MCF 10A (cell line): ENCODE data around the gene ARRDC1. TPM values are rescaled to one million over a fixed set of nuclear protein-coding genes. Genes with fewer than 3 reads are reported as not detected.
A peak's percentile ranks its signal among the peaks of the same experiment; 100 is the strongest.

ENCODE experiments used
- BruUV-seq: library from RNA; stranded (reverse); fragments of 400-500 nt; replicated peaks from 2 replicates; lab custom pipeline; 2021; lab: Mats Ljungman, UMichigan
- CTCF ChIA-PET: fragments of 300-600 bp; sonication (Branson Sonifier 250); formaldehyde crosslinking; extraction: SDS; loops from one replicate; lab custom pipeline; 2021; ENCODE audit warnings: antibody characterized with exemption, inconsistent platforms; lab: Yijun Ruan, JAX
- POLR2A ChIA-PET: fragments of 300-600, 350-650 bp; sonication (Branson Sonifier 250); formaldehyde crosslinking; extraction: SDS; loops from one replicate; lab custom pipeline; 2020; ENCODE audit warnings: antibody characterized with exemption, inconsistent platforms; lab: Yijun Ruan, JAX
- DNase-seq: peaks from one replicate; pipeline ENCODE4 v3.0.0-alpha.2; 2018; ENCODE audit not compliant: unreplicated experiment
- H3K27ac Mint-ChIP-seq: one replicate; pipeline ENCODE4 v1.8.0; 2022; ENCODE audit warnings: mild to moderate bottlenecking, low read depth, mixed read lengths; ENCODE audit not compliant: unreplicated experiment
- H3K27me3 Mint-ChIP-seq: one replicate; pipeline ENCODE4 v1.8.0; 2022; ENCODE audit warnings: mixed read lengths; ENCODE audit not compliant: insufficient read depth, unreplicated experiment
- H3K36me3 Mint-ChIP-seq: one replicate; pipeline ENCODE4 v1.8.0; 2022; ENCODE audit warnings: mild to moderate bottlenecking, moderate library complexity, mixed read lengths; ENCODE audit not compliant: insufficient read depth, unreplicated experiment
- H3K4me1 Mint-ChIP-seq: one replicate; pipeline ENCODE4 v1.8.0; 2022; ENCODE audit warnings: mixed read lengths; ENCODE audit not compliant: insufficient read depth, unreplicated experiment
- H3K4me3 Mint-ChIP-seq: one replicate; pipeline ENCODE4 v1.8.0; 2022; ENCODE audit warnings: mild to moderate bottlenecking, moderate library complexity, mixed read lengths; ENCODE audit not compliant: unreplicated experiment
- H3K9me3 Mint-ChIP-seq: one replicate; pipeline ENCODE4 v1.8.0; 2022; ENCODE audit warnings: mixed read lengths; ENCODE audit not compliant: unreplicated experiment
- CTCF ChIP-seq: fragments of 200-600 bp; IDR thresholded peaks from one replicate; pipeline ENCODE4 v1.8.0; 2022; ENCODE audit warnings: antibody characterized with exemption, mild to moderate bottlenecking; ENCODE audit not compliant: unreplicated experiment
- intact Hi-C: fragments of 100-400 bp; cut with micrococcal nuclease; formaldehyde crosslinking; loops from 2 replicates; pipeline ENCODE4 v1.14.1; 2022
- total RNA-seq: library from RNA; stranded (reverse); gene quantifications from 2 replicates; pipeline ENCODE4 v1.2.3, GENCODE V29; 2022

The ARRDC1 gene
- total RNA-seq, 1 experiment from 2014 or later: 125 TPM

- H3K4me1 Mint-ChIP-seq: peaks cover 31% of the 10 kb centered on the region
- H3K27ac Mint-ChIP-seq: peak overlapping the region; percentile 96
- H3K4me3 Mint-ChIP-seq: peak overlapping the region; percentile 72
- POLR2A ChIA-PET: interaction anchor here (0.6 to 3.0 kb wide), 10 partner anchors 9 to 556 kb away, joined by 3 to 16 read pairs (median 6); partner anchors contain the start of genes DPH7, MRPL41, TUBB4B and ZMYND19
- no peak for TF ChIP-seq CTCF
- BruUV-seq: no TSS peak
- peak; percentile 94 for DNase-seq
- H3K27me3 Mint-ChIP-seq: no peaks in the 10 kb centered on the region
- peaks cover 75% of the 10 kb centered on the region for H3K36me3 Mint-ChIP-seq
- H3K9me3 Mint-ChIP-seq: no peaks in the 10 kb centered on the region
- CTCF ChIA-PET: no interaction called here
- intact Hi-C loops: loop anchor here (5.0 to 10.0 kb wide), 2 partner anchors 35 to 57 kb away; partner anchors contain the start of genes DPH7, MRPL41 and PNPLA7
These were observed 6.4 kb downstream of the ARRDC1 start for GRCh38 chr9:137611623-137612609.

GRCh38 chr9:137612741-137613142 is 7.3 kb downstream of the ARRDC1 start:
- no peak for DNase-seq
- TSS peak; percentile 52 for BruUV-seq
- Mint-ChIP-seq H3K9me3 (no peaks in the 10 kb centered on the region), H3K4me1 (peaks cover 29% of the 10 kb centered on the region), H3K27ac (peak overlapping the region; percentile 96), H3K27me3 (no peaks in the 10 kb centered on the region), H3K36me3 (peaks cover 83% of the 10 kb centered on the region), H3K4me3 (peak overlapping the region; percentile 72)
- ChIA-PET POLR2A (interaction anchor here (0.7 to 3.0 kb wide), 8 partner anchors 10 to 60 kb away, joined by 3 to 16 read pairs (median 6); partner anchors contain the start of genes DPH7, MRPL41 and ZMYND19), CTCF (no interaction called here)
- intact Hi-C loops: loop anchor here (5.0 to 10.0 kb wide), 2 partner anchors 35 to 58 kb away; partner anchors contain the start of genes DPH7, MRPL41 and PNPLA7
- TF ChIP-seq CTCF: no peak

GRCh38 chr9:137613259-137613658 is 7.8 kb downstream of the ARRDC1 start:
- TF ChIP-seq CTCF: no peak
- Mint-ChIP-seq H3K4me1 (peaks cover 31% of the 10 kb centered on the region), H3K4me3 (peak overlapping the region; percentile 72), H3K36me3 (peaks cover 85% of the 10 kb centered on the region), H3K27me3 (no peaks in the 10 kb centered on the region), H3K27ac (peak overlapping the region; percentile 96), H3K9me3 (no peaks in the 10 kb centered on the region)
- DNase-seq: no peak
- no TSS peak for BruUV-seq
- POLR2A ChIA-PET: interaction anchor here (0.6 to 1.7 kb wide), 4 partner anchors 22 to 61 kb away, joined by 3 to 13 read pairs (median 4); partner anchors contain the start of gene MRPL41
- CTCF ChIA-PET: no interaction called here
- intact Hi-C loops: loop anchor here (5.0 to 10.0 kb wide), 2 partner anchors 36 to 58 kb away; partner anchors contain the start of genes DPH7, MRPL41 and PNPLA7
